Right forelimb (tissue), 1 donor: ENCODE results near the gene SGMS2.
"Not testable (repeated sequence)": the region's sequence is repeated elsewhere in the genome, so short reads cannot be mapped to it uniquely, and the experiment has no call there.

Experiments
- DNase-seq: peaks from one replicate; pipeline ENCODE4 v3.0.0-alpha.2; 2018

SGMS2 gene

DNA sequence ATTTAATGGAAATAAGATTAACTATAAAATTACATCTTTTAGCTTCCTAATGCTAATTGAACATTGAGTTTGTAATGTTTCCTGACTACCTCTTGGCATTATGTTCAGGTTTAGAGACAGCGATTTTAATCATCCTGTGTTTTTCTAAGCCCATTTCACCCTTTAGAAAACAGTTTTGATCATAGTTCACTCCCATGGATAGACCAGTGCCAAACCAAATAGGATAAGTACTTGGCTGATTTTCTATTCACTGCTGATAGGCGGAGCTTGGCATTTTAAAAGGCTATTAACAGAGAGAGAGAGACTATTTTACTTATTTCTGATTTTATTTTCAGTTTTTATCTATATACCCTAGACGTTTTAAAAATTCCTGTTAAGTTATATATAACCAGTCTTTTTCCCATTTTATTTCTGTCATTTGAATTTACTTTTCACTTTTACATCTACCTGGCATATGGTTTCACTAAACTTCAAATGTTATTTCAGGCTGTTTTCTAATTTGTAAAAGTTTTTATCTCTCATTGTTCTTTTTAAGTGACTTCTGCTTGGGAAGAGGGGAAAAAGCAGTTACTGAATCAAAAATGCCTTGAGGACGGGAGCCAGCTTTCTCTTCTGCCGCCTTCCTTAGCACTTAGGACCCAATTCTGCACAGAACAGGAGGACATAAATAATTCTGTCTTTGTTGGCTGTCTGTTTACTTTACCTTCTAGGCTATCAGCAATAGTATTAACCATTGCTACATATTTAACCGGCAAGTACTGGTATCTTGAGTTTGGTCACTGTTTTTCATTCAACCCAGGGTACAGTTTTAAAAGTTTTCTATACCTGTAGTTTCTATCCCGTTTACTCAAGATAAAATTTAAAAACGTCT lies 46.4 kb downstream of the SGMS2 start:
- no peak for DNase-seq

DNA sequence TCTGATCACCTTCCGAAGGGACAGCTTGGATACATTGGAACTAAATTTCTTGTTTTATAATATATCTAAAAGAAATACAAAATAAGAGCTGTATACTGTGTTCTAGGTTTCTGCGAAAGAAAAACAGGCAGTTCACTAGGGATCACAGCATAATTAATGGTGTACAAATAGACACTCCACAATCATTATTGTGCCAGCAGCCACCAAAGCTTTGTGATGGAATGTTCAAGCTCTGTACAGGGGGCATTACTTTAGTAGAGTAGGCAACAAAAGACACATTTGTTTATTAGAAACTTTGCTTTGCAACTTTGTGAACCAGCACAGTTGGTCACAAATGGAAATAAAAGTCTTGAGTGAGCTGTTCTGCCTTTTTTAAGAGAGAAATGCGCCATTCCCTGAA lies 49.3 kb downstream of the SGMS2 start:
- DNase-seq, result no peak

DNA sequence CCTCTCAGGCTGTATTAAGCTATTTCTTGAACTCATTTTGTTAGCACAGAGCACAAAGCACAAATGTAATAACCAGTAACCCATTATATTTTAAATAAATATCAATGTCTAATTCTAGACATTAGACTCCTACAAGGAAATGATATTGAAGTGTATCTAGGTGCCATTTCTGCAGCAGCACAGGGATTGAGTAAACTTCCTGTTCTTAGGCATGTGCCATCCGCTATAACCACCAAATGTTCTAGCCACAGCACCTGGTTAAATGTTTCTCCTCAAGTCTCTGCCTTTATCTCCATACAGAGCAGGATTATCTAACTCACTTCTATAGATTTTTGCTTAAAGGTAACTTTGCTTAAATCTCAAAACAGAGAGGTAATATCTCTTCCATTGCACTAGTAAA lies 51.4 kb downstream of the SGMS2 start:
- no peak for DNase-seq

DNA sequence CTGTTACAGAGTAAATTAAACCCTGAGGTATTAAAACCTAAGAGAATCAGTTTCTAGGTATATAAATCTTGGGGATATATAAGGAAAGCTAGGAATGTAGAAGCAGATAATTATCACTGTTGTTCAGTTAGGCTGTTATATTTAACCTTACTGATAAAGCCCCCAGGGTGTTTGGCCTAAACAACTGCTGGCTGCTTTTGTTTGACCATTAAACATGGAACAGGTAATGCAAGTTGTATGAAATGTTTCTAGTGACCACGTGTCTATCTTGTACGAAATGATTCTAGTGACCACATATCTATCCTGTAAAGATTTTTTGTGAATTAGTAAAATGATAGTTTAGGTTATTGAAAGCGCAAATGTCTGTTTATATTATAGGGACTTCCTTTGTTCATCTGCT lies 52.6 kb downstream of the SGMS2 start:
- DNase-seq, result no peak

DNA sequence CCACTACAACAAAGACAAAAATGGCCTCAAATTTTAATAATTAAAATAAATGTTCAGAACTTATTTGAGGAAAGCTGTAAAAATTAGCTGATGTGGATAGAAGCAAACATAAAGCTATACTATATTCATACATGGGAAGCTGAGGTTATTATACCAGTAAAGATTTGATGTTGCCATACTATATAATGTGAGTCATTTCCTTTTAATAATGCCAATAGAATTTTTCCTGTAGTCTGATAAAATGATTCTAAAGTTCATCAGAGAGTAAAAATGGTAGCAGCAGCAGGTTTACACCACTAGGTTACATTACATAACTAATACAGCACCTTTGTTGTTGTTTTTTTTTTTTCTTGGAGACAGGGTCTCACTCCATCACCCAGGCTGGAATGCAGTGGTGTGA lies 61.1 kb downstream of the SGMS2 start:
- DNase-seq, result no peak

DNA sequence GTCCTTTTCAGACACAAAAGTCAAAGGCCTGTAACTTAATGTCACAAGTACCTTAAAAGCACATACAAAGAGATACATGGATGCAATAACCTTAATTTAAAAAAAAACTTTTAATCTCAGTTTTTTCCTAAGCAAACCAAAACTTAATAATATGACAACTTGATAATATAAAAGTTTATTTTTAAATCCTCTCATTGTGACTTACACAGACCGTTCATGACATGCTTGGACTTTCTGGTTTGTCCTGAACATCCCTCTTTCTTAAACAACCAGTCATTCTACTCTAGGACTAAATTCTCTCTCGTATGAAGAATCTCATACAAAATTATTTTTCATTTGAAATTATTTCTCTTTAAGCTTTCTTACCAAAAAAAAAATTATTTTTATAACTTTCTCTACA lies 63.5 kb downstream of the SGMS2 start:
- no peak for DNase-seq

DNA sequence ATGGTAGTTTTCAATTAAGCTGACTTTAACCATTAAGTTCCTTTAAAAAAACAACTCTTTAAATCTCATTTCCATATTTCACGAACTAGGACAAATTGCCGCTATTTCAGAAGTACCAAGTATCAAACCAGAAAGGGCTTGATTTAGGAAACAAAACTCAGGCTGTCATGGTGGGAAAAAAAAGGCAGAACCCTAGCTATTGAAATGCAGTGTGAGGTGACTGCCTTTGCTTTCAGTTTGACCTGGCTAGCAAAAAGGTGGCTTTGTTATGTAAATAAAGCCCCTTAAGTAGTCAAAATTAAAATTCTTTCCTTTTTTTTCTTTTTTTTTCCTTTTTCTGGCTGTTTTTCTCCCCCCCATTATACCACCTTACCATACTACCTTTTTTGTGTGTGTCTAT lies 66.0 kb downstream of the SGMS2 start:
- DNase-seq, result no peak

DNA sequence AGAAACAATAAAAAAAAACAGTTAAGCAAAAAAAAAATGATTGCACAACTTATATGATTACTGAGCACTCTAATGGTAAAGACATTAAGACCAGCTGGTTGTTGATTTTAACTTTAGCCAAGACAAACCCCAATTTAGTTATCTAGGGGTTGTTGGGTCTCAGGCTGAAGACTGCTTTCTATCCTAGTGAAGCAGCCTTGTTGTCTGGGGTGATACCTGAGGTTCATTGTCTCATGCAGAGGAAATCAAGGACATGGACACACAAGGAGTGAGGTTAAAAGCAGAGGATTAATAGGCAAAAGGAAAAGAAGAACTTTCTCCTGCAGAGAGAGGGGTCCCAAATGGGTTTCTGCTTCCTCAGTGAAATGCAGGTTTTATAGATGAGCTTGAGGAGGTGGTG lies 66.6 kb downstream of the SGMS2 start:
- no peak for DNase-seq

DNA sequence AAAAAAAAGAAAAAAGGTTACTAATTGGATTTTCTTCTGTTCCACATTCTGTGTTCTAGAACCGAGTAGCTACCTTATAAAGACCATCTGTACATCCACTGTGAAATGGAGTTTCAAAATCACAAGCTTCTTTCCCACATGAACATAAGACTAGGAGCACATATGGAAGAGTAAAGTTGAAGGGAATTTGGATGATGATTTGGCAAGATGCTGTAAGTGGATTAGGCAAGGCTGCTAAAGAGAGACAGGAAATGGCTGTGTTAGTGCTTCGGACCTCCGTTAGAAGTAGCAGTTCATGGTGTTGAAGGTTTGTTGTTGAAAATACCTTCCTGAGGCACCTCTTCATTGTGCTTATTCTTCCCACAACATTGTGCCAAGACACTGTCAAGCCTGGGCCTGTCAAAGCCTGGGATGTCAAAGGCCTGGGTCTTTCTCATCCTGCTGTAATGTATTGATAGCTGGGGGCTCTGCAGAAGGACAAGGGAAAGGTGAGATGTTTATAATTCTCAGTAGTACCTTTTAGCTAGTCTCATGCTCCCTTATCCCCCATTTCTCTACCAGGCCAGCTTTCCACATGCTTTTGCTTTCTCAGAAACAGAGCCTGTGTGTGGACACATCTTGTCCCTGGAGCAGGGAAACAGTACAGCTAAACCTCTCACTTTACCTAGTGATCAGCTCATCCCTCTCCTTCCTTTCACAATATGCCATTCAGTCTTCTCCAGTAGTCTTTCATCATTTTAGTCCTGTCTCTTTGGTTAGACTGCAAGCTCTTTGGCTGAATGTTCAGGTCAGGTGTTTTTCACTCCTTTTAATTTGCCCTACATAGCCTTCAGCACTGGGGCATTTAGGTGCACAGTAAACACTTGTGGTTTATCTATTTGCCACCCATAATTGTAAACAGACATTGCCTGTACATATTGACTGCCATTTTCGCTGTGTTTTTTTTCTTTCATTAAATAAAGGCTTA lies 68.7 kb downstream of the SGMS2 start:
- no peak for DNase-seq

DNA sequence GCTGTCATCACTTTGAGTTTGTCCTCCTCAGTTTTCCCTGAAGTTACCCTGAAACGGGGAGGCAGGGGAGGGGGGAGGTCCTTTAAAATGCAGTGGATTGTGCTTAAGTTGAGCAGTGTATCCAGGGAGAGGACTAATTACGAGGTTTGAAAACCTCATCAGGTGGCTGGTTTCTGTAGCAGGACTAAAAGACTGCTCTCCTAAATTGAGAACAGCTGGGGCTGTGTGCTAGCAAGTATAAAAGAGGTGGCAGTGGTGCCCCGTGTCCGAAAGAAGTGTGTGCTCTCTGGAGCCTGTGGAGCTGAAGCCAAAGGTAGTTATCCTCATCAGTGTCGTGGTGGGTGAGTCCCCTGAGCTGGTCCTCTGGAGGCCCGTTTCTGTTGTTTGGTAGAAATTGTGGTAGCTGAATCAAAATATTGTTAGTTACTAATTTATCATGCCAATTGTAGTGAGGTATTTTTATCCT lies 69.4 kb downstream of the SGMS2 start:
- DNase-seq, result no peak

DNA sequence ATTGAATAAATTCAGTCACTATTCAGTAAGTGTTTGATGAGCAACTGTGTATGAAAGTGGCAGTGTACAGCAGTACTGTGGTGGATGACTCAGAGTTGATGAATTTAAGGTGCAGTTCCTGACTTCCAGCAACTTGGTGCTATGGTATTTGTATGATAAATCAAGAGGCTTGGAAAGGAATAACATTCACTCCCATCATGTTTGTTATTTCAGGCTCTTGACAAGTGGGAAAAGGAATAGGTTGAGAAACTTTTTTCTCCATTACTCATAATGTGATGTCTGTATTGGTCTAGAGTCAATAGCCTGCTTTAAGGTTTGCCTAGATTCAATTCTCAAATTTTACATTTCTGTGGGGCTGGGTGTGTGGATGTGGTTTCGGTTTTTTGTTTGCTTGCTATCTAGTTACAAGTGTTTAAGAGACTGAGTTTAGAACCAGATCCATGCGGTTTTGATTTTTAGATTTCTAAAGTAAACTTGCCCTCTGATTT lies 71.5 kb downstream of the SGMS2 start:
- no peak for DNase-seq

DNA sequence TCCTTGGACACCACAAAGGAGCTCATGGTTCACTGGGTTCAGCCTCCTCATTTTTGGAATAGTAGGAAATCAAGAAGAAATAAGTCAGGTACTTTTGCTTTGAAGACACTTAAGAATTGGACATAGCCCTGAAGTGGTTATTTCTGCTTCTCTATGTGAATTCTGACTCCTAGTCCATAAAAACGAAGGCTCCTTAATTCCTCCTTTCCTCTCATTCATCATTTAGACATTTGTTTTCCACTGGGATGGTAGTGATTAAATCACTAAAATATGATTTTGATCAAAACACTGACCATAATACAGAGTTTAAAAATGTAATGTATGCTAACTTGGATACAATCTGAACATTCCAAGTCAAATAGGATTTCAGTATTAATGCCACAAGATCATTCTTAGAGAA lies 71.9 kb downstream of the SGMS2 start:
- no peak for DNase-seq

DNA sequence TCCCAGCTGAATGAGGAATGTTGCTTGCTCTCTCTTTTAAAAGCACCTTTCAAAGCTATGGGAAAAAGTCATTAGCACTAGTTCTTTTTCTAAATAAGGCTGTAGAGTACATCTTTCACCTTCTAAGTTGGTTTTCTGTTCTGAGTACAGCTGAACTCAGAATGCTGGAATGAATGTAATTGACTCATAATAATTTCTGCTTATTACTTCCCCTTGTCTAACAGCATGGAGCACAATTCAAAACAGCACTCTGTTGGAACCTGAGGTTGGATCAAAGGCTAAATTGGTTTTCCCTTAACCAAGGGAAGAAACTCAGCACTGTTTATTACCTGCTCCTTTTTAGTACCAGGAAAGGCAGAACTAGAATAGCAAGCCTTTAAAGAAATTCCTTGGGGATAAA lies 73.1 kb downstream of the SGMS2 start:
- DNase-seq, result no peak

DNA sequence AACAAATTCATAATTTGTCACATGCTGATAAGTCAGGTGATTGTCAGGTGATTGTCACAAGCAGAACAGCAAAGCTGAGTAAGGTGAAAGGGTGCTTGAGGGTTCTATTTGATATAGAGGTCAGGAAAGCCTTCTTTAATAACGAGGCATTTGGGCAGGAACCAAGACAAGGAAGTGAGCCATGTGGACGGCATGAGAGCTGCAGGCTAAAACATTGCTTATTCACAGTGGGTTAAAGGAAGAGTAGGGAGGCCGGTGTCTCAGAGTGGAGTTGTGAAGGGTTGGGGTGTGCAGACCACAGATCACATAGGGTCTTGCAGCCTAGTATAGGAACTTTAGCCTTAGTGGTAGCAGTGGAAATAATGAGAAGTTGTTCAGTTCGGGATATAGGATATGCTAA lies 75.3 kb downstream of the SGMS2 start:
- DNase-seq, result no peak

DNA sequence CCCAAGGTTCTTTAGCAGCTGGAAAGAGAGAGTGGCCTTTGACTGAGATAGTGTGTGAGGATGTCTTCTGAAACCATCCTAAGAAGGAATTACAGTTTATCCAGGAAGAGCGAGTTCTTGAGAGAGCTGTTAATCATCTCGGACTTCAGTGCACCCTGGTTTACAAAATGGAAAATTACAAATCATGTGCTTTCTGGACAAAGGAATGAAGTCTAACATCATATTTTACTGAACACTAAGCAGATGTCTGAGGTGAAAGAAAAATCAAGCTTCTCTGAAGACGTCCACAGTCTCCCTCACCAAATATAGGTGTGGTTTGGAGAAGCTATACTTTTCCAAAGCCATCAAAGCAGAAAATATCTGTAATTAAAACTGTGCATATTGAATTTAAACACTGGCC lies 75.8 kb downstream of the SGMS2 start:
- no peak for DNase-seq

DNA sequence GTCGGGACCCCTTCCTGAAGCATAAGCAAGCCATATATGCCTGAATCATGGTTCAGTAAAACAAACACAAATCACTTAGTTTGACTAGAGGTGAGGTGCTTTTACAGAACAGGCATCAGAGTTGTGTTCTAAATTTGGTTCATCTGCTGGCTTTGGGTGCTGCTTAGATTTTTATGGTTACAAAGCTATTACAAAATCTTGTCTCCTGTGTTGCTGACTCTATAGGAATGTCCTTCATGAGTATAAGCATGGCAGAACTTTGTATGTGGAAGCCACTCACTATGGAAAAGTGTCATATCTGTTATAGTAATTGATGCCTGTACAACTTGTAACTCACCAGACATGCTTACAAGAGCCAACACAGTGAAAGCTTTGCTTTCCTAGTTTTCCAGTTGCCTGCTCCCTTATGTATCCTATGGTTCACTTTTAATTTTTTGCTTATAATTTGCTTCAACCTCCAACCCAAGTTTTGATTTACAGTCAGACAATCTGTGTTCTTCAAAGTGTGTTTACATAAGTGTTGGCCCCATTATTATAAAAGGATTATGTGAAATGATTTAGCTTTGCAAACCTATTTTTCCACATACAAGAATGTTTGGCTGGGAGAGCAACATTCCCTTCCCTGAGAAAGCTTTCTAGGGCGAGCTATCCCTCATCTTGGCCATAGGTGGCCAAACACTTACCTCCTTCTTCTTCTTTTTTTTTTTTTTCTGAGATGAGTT lies 76.6 kb downstream of the SGMS2 start:
- DNase-seq, result no peak

DNA sequence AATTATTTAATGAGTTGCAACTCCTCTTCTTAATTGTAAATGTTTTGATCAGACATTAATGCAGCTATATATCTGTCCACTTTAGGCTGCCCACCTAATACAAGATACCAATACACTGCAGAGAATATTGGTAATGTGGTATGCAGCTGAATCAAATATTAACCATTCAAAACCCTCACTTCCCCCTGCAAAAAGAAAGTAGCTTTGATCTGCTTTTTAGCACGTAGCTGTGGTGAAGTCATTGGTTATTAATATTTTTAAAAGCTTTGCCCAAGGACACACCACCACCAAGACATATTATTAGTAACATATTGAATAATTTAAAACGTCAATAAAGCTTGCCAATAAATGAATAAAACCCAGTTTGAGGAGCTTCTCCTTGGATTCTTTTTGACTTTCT lies 78.0 kb downstream of the SGMS2 start:
- no peak for DNase-seq

DNA sequence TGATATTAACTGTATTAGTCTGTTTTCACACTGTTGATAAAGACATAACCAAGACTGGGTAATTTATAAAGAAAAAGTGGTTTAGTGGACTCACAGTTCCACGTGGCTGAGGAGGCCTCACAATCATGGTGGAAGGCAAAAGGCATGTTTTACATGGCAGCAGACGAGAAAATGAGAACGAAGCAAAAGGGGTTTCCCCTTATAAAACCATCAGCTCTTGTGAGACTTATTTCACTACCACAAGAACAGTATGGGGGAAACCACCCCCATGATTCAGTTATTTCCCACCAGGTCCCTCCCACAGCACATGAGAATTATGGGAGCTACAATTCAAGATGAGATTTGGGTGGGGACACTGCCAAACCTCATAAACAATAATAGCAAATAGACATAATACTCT lies 80.3 kb downstream of the SGMS2 start:
- DNase-seq, result not testable (repeated sequence)

DNA sequence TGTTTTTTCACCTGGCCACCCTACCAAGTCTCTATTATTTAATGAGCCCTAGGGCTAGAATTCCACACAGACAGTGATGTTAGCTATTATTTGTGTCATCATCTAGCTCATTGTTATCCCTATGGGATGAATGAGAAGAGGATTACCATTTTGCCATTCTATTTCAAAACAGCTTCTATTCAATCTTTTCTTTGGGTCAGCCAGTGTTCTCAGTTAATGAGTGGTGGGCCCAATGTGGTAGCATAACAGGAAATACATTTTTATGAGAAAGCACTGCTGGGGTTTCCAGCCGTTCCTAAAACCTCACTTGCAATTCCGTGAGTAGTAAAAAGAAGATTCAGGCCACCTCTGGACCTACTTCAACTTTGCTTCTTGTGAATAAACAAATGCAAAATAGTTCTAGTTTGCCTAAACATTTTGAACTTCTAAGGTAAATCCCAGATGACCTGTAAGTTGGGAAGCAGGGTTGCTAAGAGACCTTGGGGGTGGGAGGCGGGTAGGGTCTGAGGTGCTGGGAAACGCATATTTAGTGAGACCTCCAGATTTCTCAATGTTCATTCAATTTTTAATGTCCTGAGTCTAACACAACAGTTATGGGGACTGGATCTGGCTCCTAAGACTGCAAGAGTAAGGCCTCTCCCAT lies 81.8 kb downstream of the SGMS2 start:
- no peak for DNase-seq

DNA sequence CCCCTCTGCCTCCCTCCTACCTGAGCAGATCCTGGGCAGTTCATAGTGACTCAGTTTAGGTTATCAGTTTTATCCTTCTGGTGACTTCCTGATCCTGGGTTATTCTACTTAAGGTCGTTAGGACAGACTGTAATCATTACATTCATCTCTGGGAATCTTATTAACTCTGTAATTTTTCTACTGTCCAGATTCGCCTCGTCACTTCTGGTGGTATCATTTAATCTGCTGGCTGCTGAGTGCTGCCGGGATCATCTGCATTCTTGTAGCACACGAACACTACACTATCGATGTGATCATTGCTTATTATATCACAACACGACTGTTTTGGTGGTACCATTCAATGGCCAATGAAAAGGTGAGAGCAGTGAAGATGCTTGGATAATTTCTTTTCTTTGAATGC lies 83.6 kb downstream of the SGMS2 start:
- DNase-seq, result no peak

DNA sequence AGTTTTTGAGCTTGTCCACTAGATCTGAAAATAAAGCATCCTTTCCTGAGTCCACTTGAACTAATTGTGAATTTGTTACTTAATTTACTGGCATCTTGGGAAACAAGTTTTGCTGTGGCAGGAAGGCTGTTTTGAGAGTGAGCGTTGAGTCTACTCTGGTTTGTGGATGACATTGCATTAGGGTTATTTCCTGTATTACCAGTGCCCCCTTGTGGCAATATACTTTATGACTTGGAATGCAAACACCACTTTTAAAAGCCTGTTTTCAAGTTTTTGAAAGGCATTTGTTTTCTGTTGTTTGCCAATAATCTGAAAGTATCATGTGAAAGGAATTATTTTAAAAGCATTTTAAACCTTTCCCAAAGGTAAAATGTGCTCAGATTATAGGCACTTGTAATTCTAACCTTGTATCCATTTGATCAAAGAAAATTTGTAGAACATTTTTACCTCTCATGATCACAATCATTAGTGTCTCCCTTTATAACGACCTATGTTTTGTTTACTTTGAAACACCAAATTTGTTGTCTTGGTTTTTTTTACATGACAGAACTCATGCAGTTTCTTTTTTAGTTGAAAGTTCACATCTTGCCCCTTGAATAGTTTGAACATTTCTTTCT lies 88.7 kb downstream of the SGMS2 start:
- DNase-seq, result no peak

DNA sequence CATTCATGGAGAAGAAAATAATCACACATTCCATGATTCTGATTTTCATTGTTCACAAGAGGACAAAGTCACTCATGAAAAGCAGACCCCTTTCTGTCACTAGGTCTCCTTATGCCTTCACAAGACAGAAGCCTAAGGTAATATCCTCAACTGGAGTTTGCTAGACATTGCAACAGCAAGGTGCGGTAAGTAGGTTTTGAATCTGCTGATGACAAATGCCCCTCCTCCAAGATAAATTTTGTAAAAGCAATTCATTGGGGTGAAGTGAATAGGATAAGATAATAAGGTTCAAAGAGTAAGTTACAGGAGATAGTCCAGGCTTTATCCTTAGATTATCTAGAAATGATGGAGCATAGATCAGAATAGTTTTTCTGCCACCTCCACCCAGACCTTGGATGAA lies 90.5 kb downstream of the SGMS2 start:
- no peak for DNase-seq
